ENCODE data around the gene LSM6. TPM values are rescaled to one million over a fixed set of nuclear protein-coding genes. Genes with fewer than 3 reads are reported as not detected.
A peak's percentile ranks its signal among the peaks of the same experiment; 100 is the strongest.

The LSM6 gene
- total RNA-seq, 1 experiment from 2014 or later: 76.3 TPM

- Histone ChIP-seq H3K27me3 (ENCODE audit: low read length) (peaks cover 8% of the 10 kb centered on the region; the same call in 1 of the 2 replicates), H3K27ac (ENCODE audit: low read length) (no peak overlapping the region), H3K79me2 (ENCODE audit: low read length) (no peaks in the 10 kb centered on the region), H3K36me3 (ENCODE audit: low read depth, low read length) (no peaks in the 10 kb centered on the region), H3K4me2 (ENCODE audit: low read length) (no peak overlapping the region), H3F3A (ENCODE audit: low read length, unreplicated experiment) (no peaks in the 10 kb centered on the region), H3K4me3 (ENCODE audit: low read length) (no peak overlapping the region), H3K9ac (ENCODE audit: low read length) (no peak overlapping the region), H4K20me1 (ENCODE audit: low read length) (no peaks in the 10 kb centered on the region), H3K9me3 (ENCODE audit: low read length) (no peaks in the 10 kb centered on the region), H2AFZ (ENCODE audit: low read length) (no peak overlapping the region), H3K9me2 (replicated peaks; ENCODE audit: low read length) (no peaks in the 10 kb centered on the region), H3K4me1 (ENCODE audit: insufficient read depth, low read length) (no peaks in the 10 kb centered on the region)
- POLR2A ChIA-PET (ENCODE audit: unreplicated experiment): no interaction called here
- intact Hi-C loops (cut with micrococcal nuclease): no loop called here
- CTCF ChIA-PET: no interaction called here
- no TSS peak for BruUV-seq (replicated peaks)
- ATAC-seq: no peak
- TF ChIP-seq EZH2 (IDR thresholded peaks at IDR 0.05; ENCODE audit: low read length, unreplicated experiment) (no peak), EZH2phosphoT487 (IDR thresholded peaks at IDR 0.05; ENCODE audit: borderline replicate concordance, low read length) (no peak), CTCF (conservative IDR thresholded peaks at IDR 0.05; ENCODE audit: low read depth, low read length) (no peak)
- no peak for DNase-seq
Observed at GRCh38 chr4:146161243-146161642, 14.3 kb upstream of the LSM6 start.

- no peaks in the 10 kb centered on the region for H3F3A ChIP-seq (ENCODE audit: low read length, unreplicated experiment)
- no peaks in the 10 kb centered on the region for H3K79me2 ChIP-seq (ENCODE audit: low read length)
- no peaks in the 10 kb centered on the region for H3K9me3 ChIP-seq (ENCODE audit: low read length)
- ChIA-PET CTCF (no interaction called here), POLR2A (ENCODE audit: unreplicated experiment) (no interaction called here)
- no peaks in the 10 kb centered on the region for H3K9me2 ChIP-seq (replicated peaks; ENCODE audit: low read length)
- no peak overlapping the region for H3K4me3 ChIP-seq (ENCODE audit: low read length)
- no peak overlapping the region for H3K4me2 ChIP-seq (ENCODE audit: low read length)
- H4K20me1 ChIP-seq (ENCODE audit: low read length): no peaks in the 10 kb centered on the region
- H3K36me3 ChIP-seq (ENCODE audit: low read depth, low read length): no peaks in the 10 kb centered on the region
- H3K4me1 ChIP-seq (ENCODE audit: insufficient read depth, low read length): no peaks in the 10 kb centered on the region
- DNase-seq: no peak
- H2AFZ ChIP-seq (ENCODE audit: low read length): no peak overlapping the region
- TF ChIP-seq EZH2 (IDR thresholded peaks at IDR 0.05; ENCODE audit: low read length, unreplicated experiment): no peak
- H3K27me3 ChIP-seq (ENCODE audit: low read length): no peaks in the 10 kb centered on the region
- intact Hi-C loops (cut with micrococcal nuclease): no loop called here
- no TSS peak for BruUV-seq (replicated peaks)
- H3K9ac ChIP-seq (ENCODE audit: low read length): no peak overlapping the region
- no peak overlapping the region for H3K27ac ChIP-seq (ENCODE audit: low read length)
- no peak for ATAC-seq
Observed at GRCh38 chr4:146165221-146165620, 10.3 kb upstream of the LSM6 start.

- BruUV-seq (replicated peaks): no TSS peak
- intact Hi-C loops (cut with micrococcal nuclease): no loop called here
- no peaks in the 10 kb centered on the region for H3K9me3 ChIP-seq (ENCODE audit: low read length)
- CTCF ChIA-PET: no interaction called here
- no peaks in the 10 kb centered on the region for H3K36me3 ChIP-seq (ENCODE audit: low read depth, low read length)
- H3K27me3 ChIP-seq (ENCODE audit: low read length): no peaks in the 10 kb centered on the region
- H4K20me1 ChIP-seq (ENCODE audit: low read length): no peaks in the 10 kb centered on the region
- H3K79me2 ChIP-seq (ENCODE audit: low read length): no peaks in the 10 kb centered on the region
- no peaks in the 10 kb centered on the region for H3K9me2 ChIP-seq (replicated peaks; ENCODE audit: low read length)
- ATAC-seq: no peak
- DNase-seq: peak; percentile 69
- no peak overlapping the region for H2AFZ ChIP-seq (ENCODE audit: low read length)
- H3K4me1 ChIP-seq (ENCODE audit: insufficient read depth, low read length): no peaks in the 10 kb centered on the region
- POLR2A ChIA-PET (ENCODE audit: unreplicated experiment): no interaction called here
- no peak overlapping the region for H3K4me2 ChIP-seq (ENCODE audit: low read length)
- TF ChIP-seq EZH2 (IDR thresholded peaks at IDR 0.05; ENCODE audit: low read length, unreplicated experiment) (no peak), CTCF (conservative IDR thresholded peaks at IDR 0.05; ENCODE audit: low read depth, low read length) (no peak), EZH2phosphoT487 (IDR thresholded peaks at IDR 0.05; ENCODE audit: borderline replicate concordance, low read length) (no peak)
- no peak overlapping the region for H3K4me3 ChIP-seq (ENCODE audit: low read length)
- H3K9ac ChIP-seq (ENCODE audit: low read length): no peak overlapping the region
- no peak overlapping the region for H3K27ac ChIP-seq (ENCODE audit: low read length)
- no peaks in the 10 kb centered on the region for H3F3A ChIP-seq (ENCODE audit: low read length, unreplicated experiment)
Observed at GRCh38 chr4:146165840-146166239, 9.7 kb upstream of the LSM6 start.
